ENCODE measurements around the gene PDLIM5. TPM values are rescaled to one million over a fixed set of nuclear protein-coding genes. Genes with fewer than 3 reads are reported as not detected.

PDLIM5 gene
- total RNA-seq, 5 donors from 2014 or later (not counting 1 experiment from before 2014, with no cell fraction given): 27.1 to 32.0 (median 29.6) TPM

- no CpG with 5 or more reads among the region's 1 CpG for WGBS (ENCODE audit: insufficient coverage)
- Mint-ChIP-seq H3K9me3 (no peaks in the 10 kb centered on the region), H3K4me1 (no peaks in the 10 kb centered on the region), H3K27me3 (no peaks in the 10 kb centered on the region), H3K36me3 (peaks cover 12% of the 10 kb centered on the region), H3K4me3 (no peak overlapping the region), H3K27ac (no peak overlapping the region)
- no peaks in the 10 kb centered on the region for H3K4me1 ChIP-seq (ENCODE audit: control insufficient read depth in 1 of 2, extremely low read depth in 1 of 2, insufficient read depth in 2 of 2, low read length in 2 of 2)
- H3K9me3 ChIP-seq: no peaks in the 10 kb centered on the region
- no peak overlapping the region for H3K4me3 ChIP-seq (ENCODE audit: control insufficient read depth in 1 of 2, extremely low read depth in 1 of 2, low read length in 1 of 2)
- H3K36me3 ChIP-seq (ENCODE audit: control insufficient read depth in 2 of 2, extremely low read depth in 1 of 2, insufficient read depth in 1 of 2, low read length in 1 of 2): no peaks in the 10 kb centered on the region
- H3K27me3 ChIP-seq (replicated peaks in 1 of 2; ENCODE audit: control insufficient read depth in 2 of 2, extremely low read depth in 1 of 2, insufficient read depth in 2 of 2, low read length in 1 of 2): no peaks in the 10 kb centered on the region
- ATAC-seq (replicated peaks in 1 of 4) (no peak), DNase-seq (no peak)
- ChIA-PET CTCF (no interaction called here), POLR2A (no interaction called here)
- H3K27ac ChIP-seq (ENCODE audit: low read length): no peak overlapping the region
Measured at GRCh38 chr4:94498502-94498901, 46.8 kb downstream of the PDLIM5 start.

- Histone ChIP-seq H3K27me3 (replicated peaks in 1 of 2; ENCODE audit: control insufficient read depth in 2 of 2, extremely low read depth in 1 of 2, insufficient read depth in 2 of 2, low read length in 1 of 2) (no peaks in the 10 kb centered on the region), H3K4me3 (ENCODE audit: control insufficient read depth in 1 of 2, extremely low read depth in 1 of 2, low read length in 1 of 2) (no peak overlapping the region), H3K36me3 (ENCODE audit: control insufficient read depth in 2 of 2, extremely low read depth in 1 of 2, insufficient read depth in 1 of 2, low read length in 1 of 2) (no peaks in the 10 kb centered on the region), H3K4me1 (ENCODE audit: control insufficient read depth in 1 of 2, extremely low read depth in 1 of 2, insufficient read depth in 2 of 2, low read length in 2 of 2) (no peaks in the 10 kb centered on the region), H3K9me3 (no peaks in the 10 kb centered on the region), H3K27ac (ENCODE audit: low read length) (no peak overlapping the region)
- Mint-ChIP-seq H3K4me1 (no peaks in the 10 kb centered on the region), H3K9me3 (no peaks in the 10 kb centered on the region), H3K36me3 (peaks cover 8% of the 10 kb centered on the region), H3K27ac (no peak overlapping the region), H3K27me3 (no peaks in the 10 kb centered on the region), H3K4me3 (no peak overlapping the region)
- ATAC-seq (replicated peaks in 1 of 4) (no peak), DNase-seq (no peak)
- ChIA-PET CTCF (no interaction called here), POLR2A (no interaction called here)
- WGBS (ENCODE audit: insufficient coverage): no CpG with 5 or more reads among the region's 3 CpGs
Measured at GRCh38 chr4:94500685-94501084, 48.9 kb downstream of the PDLIM5 start.

- Histone ChIP-seq H3K4me3 (ENCODE audit: control insufficient read depth in 1 of 2, extremely low read depth in 1 of 2, low read length in 1 of 2) (no peak overlapping the region), H3K36me3 (ENCODE audit: control insufficient read depth in 2 of 2, extremely low read depth in 1 of 2, insufficient read depth in 1 of 2, low read length in 1 of 2) (no peaks in the 10 kb centered on the region), H3K27me3 (replicated peaks in 1 of 2; ENCODE audit: control insufficient read depth in 2 of 2, extremely low read depth in 1 of 2, insufficient read depth in 2 of 2, low read length in 1 of 2) (no peaks in the 10 kb centered on the region), H3K27ac (ENCODE audit: low read length) (no peak overlapping the region), H3K4me1 (ENCODE audit: control insufficient read depth in 1 of 2, extremely low read depth in 1 of 2, insufficient read depth in 2 of 2, low read length in 2 of 2) (no peaks in the 10 kb centered on the region), H3K9me3 (no peaks in the 10 kb centered on the region)
- ChIA-PET CTCF (no interaction called here), POLR2A (no interaction called here)
- no CpG with 5 or more reads among the region's 4 CpGs for WGBS (ENCODE audit: insufficient coverage)
- no peaks in the 10 kb centered on the region for H3K27me3 Mint-ChIP-seq
- no peak for DNase-seq
- peaks cover 8% of the 10 kb centered on the region for H3K36me3 Mint-ChIP-seq
- peaks cover 0 to 13% (median 5%) of the 10 kb centered on the region in 3 donors for H3K4me1 Mint-ChIP-seq
- H3K9me3 Mint-ChIP-seq: no peaks in the 10 kb centered on the region
- no peak for ATAC-seq (replicated peaks in 1 of 4)
- H3K27ac Mint-ChIP-seq: no peak overlapping the region
- no peak overlapping the region for H3K4me3 Mint-ChIP-seq
Measured at GRCh38 chr4:94504545-94504944, 52.8 kb downstream of the PDLIM5 start.

- H3K36me3 Mint-ChIP-seq: peaks cover 15% of the 10 kb centered on the region
- Histone ChIP-seq H3K9me3 (no peaks in the 10 kb centered on the region), H3K27ac (ENCODE audit: low read length) (no peak overlapping the region), H3K4me3 (ENCODE audit: control insufficient read depth in 1 of 2, extremely low read depth in 1 of 2, low read length in 1 of 2) (no peak overlapping the region), H3K4me1 (ENCODE audit: control insufficient read depth in 1 of 2, extremely low read depth in 1 of 2, insufficient read depth in 2 of 2, low read length in 2 of 2) (no peaks in the 10 kb centered on the region), H3K36me3 (ENCODE audit: control insufficient read depth in 2 of 2, extremely low read depth in 1 of 2, insufficient read depth in 1 of 2, low read length in 1 of 2) (no peaks in the 10 kb centered on the region), H3K27me3 (replicated peaks in 1 of 2; ENCODE audit: control insufficient read depth in 2 of 2, extremely low read depth in 1 of 2, insufficient read depth in 2 of 2, low read length in 1 of 2) (no peaks in the 10 kb centered on the region)
- DNase-seq (no peak), ATAC-seq (replicated peaks in 1 of 4) (no peak)
- CTCF ChIA-PET: no interaction called here
- WGBS (ENCODE audit: insufficient coverage): 90% methylated on average over 5 of the region's 7 CpGs
- POLR2A ChIA-PET: no interaction called here
- H3K9me3 Mint-ChIP-seq: no peaks in the 10 kb centered on the region
- H3K27ac Mint-ChIP-seq: no peak overlapping the region
- peaks cover 0 to 13% (median 5%) of the 10 kb centered on the region in 3 donors for H3K4me1 Mint-ChIP-seq
- H3K27me3 Mint-ChIP-seq: no peaks in the 10 kb centered on the region
- no peak overlapping the region for H3K4me3 Mint-ChIP-seq
Measured at GRCh38 chr4:94506822-94507221, 55.1 kb downstream of the PDLIM5 start.

- Mint-ChIP-seq H3K9me3 (no peaks in the 10 kb centered on the region), H3K4me1 (peaks cover 0 to 13% (median 5%) of the 10 kb centered on the region in 3 donors), H3K36me3 (peaks cover 15% of the 10 kb centered on the region), H3K27me3 (no peaks in the 10 kb centered on the region), H3K27ac (no peak overlapping the region), H3K4me3 (no peak overlapping the region)
- Histone ChIP-seq H3K27me3 (replicated peaks in 1 of 2; ENCODE audit: control insufficient read depth in 2 of 2, extremely low read depth in 1 of 2, insufficient read depth in 2 of 2, low read length in 1 of 2) (no peaks in the 10 kb centered on the region), H3K9me3 (no peaks in the 10 kb centered on the region), H3K4me3 (ENCODE audit: control insufficient read depth in 1 of 2, extremely low read depth in 1 of 2, low read length in 1 of 2) (no peak overlapping the region), H3K4me1 (ENCODE audit: control insufficient read depth in 1 of 2, extremely low read depth in 1 of 2, insufficient read depth in 2 of 2, low read length in 2 of 2) (no peaks in the 10 kb centered on the region), H3K36me3 (ENCODE audit: control insufficient read depth in 2 of 2, extremely low read depth in 1 of 2, insufficient read depth in 1 of 2, low read length in 1 of 2) (no peaks in the 10 kb centered on the region), H3K27ac (ENCODE audit: low read length) (no peak overlapping the region)
- POLR2A ChIA-PET: no interaction called here
- no CpG with 5 or more reads among the region's 2 CpGs for WGBS (ENCODE audit: insufficient coverage)
- no peak for ATAC-seq (replicated peaks in 1 of 4)
- CTCF ChIA-PET: no interaction called here
- no peak for DNase-seq
Measured at GRCh38 chr4:94507281-94507680, 55.5 kb downstream of the PDLIM5 start.

- Mint-ChIP-seq H3K36me3 (peaks cover 16% of the 10 kb centered on the region), H3K4me1 (peaks cover 3 to 13% (median 6%) of the 10 kb centered on the region in 3 donors), H3K4me3 (no peak overlapping the region), H3K9me3 (peaks cover 0 to 2% (median 0%) of the 10 kb centered on the region in 3 donors), H3K27ac (no peak overlapping the region), H3K27me3 (no peaks in the 10 kb centered on the region)
- DNase-seq: no peak
- H3K27me3 ChIP-seq (replicated peaks in 1 of 2; ENCODE audit: control insufficient read depth in 2 of 2, extremely low read depth in 1 of 2, insufficient read depth in 2 of 2, low read length in 1 of 2): no peaks in the 10 kb centered on the region
- no peaks in the 10 kb centered on the region for H3K9me3 ChIP-seq
- H3K4me1 ChIP-seq (ENCODE audit: control insufficient read depth in 1 of 2, extremely low read depth in 1 of 2, insufficient read depth in 2 of 2, low read length in 2 of 2): no peaks in the 10 kb centered on the region
- POLR2A ChIA-PET: no interaction called here
- no peaks in the 10 kb centered on the region for H3K36me3 ChIP-seq (ENCODE audit: control insufficient read depth in 2 of 2, extremely low read depth in 1 of 2, insufficient read depth in 1 of 2, low read length in 1 of 2)
- H3K27ac ChIP-seq (ENCODE audit: low read length): no peak overlapping the region
- CTCF ChIA-PET: interaction anchor here in 1 of 2 donors (0.6 kb wide), 1 partner anchor 169 kb away, joined by 3 read pairs; no protein-coding TSS in a partner anchor
- WGBS (ENCODE audit: insufficient coverage): no CpG with 5 or more reads among the region's 1 CpG
- no peak overlapping the region for H3K4me3 ChIP-seq (ENCODE audit: control insufficient read depth in 1 of 2, extremely low read depth in 1 of 2, low read length in 1 of 2)
- no peak for ATAC-seq (replicated peaks in 1 of 4)
Measured at GRCh38 chr4:94507708-94508107, 56.0 kb downstream of the PDLIM5 start.

GRCh38 chr4:94508296-94508695 lies 56.6 kb downstream of the PDLIM5 start:
- no peaks in the 10 kb centered on the region for H3K9me3 ChIP-seq
- no peak for ATAC-seq (replicated peaks in 1 of 4)
- ChIA-PET POLR2A (no interaction called here), CTCF (interaction anchor here in 1 of 2 donors (0.6 kb wide), 1 partner anchor 169 kb away, joined by 3 read pairs; no protein-coding TSS in a partner anchor)
- no peaks in the 10 kb centered on the region for H3K27me3 ChIP-seq (replicated peaks in 1 of 2; ENCODE audit: control insufficient read depth in 2 of 2, extremely low read depth in 1 of 2, insufficient read depth in 2 of 2, low read length in 1 of 2)
- Mint-ChIP-seq H3K27ac (no peak overlapping the region), H3K9me3 (peaks cover 0 to 3% (median 0%) of the 10 kb centered on the region in 3 donors), H3K27me3 (no peaks in the 10 kb centered on the region), H3K36me3 (peaks cover 21% of the 10 kb centered on the region), H3K4me3 (no peak overlapping the region), H3K4me1 (peaks cover 7 to 13% (median 9%) of the 10 kb centered on the region in 3 donors)
- no peak overlapping the region for H3K4me3 ChIP-seq (ENCODE audit: control insufficient read depth in 1 of 2, extremely low read depth in 1 of 2, low read length in 1 of 2)
- H3K4me1 ChIP-seq (ENCODE audit: control insufficient read depth in 1 of 2, extremely low read depth in 1 of 2, insufficient read depth in 2 of 2, low read length in 2 of 2): no peaks in the 10 kb centered on the region
- H3K27ac ChIP-seq (ENCODE audit: low read length): no peak overlapping the region
- no peak for DNase-seq
- H3K36me3 ChIP-seq (ENCODE audit: control insufficient read depth in 2 of 2, extremely low read depth in 1 of 2, insufficient read depth in 1 of 2, low read length in 1 of 2): no peaks in the 10 kb centered on the region
- WGBS (ENCODE audit: insufficient coverage): no CpG with 5 or more reads among the region's 1 CpG
